ENCODE measurements around the gene RBM10.

DNA sequence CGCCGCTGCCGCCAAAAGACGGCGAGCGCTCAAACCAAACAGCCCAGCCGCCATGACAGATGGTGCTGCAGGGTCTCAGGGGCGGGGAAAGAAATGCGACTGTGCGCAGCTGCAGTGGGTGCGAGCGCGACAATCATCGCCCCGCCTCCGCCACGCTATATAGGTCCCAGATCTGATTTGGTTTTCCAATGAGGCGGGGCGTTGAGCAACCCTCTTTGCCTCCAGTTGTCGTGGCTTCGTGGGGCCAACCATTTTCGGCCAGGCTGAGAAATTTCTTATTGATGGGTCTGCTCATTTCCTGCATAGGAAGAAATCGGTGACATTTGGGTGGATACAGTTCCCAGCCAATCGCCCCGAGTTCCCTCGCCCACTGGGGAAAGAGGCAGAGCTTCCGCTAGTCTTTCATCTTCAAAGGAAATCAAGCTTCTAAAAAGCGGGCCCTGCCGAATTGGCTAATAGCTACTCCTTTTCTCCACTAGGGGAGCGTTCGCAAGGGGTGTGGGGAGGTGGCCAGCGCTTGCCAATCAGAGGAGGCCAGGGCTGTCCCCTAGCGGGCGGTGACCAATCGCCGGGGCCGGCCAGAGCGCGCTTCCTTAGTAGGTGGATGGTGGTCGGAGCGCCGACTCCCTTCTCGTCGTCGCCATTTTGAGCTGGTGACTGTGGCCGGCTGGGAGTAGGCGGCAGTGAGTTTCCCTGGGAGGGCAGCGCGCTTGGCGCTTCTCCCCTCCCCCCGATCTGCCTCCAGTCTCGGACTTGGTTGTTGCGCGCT, at the start of gene RBM10, which contains the start of gene NDUFB11:
- TF ChIP-seq TAF1 (IDR thresholded peaks at IDR 0.05; ENCODE audit: borderline replicate concordance, insufficient read depth, low read length), result peak; percentile 79
- peak; percentile 12; the same call in 1 of the 2 replicates for TF ChIP-seq SIN3A (IDR thresholded peaks at IDR 0.05; ENCODE audit: borderline replicate concordance, insufficient read depth, low read length)
- TF ChIP-seq POLR2AphosphoS5 (IDR thresholded peaks at IDR 0.05; ENCODE audit: low read depth, low read length), result peak; percentile 82

All from PFSK-1 (cell line).